Activated effector memory CD4-positive, alpha-beta T cell treated with Interleukin-2 at 50 U/mL for 16 hours (primary cell): ENCODE results near the gene IL1RAPL2.
"Not testable (repeated sequence)": the region's sequence is repeated elsewhere in the genome, so short reads cannot be mapped to it uniquely, and the experiment has no call there.

Experiments used
- DNase-seq: peaks from one replicate; pipeline ENCODE4 v3.0.0-alpha.2; 2020

Gene IL1RAPL2

DNA sequence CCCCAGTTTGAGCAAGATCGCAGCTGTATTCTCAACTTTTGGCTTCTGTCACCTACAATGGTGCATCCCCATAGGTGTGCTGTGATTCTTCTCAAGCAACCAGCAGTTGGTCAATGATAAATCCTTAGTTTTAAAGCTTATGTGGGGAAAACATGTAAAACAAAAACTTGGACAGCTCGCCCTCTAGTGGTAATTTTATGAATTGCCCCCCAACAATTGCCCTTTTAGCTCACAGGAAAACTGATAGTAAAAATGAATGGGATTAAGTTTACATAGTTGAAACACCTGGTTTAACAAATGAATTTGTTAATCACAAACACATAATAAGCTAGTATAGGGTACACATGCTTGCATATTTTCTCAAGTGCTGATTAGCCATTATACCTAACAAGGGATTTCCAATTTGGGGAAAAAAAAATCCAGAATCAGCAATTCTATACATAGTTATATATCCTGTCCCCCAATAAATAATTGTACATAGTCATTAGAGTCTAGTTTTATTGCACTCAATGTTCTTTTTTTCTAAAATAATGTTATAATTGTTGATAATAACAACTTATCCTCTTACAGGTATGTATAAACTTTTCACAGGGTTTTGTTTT is 624.4 kb downstream of the IL1RAPL2 start:
- no peak for DNase-seq

DNA sequence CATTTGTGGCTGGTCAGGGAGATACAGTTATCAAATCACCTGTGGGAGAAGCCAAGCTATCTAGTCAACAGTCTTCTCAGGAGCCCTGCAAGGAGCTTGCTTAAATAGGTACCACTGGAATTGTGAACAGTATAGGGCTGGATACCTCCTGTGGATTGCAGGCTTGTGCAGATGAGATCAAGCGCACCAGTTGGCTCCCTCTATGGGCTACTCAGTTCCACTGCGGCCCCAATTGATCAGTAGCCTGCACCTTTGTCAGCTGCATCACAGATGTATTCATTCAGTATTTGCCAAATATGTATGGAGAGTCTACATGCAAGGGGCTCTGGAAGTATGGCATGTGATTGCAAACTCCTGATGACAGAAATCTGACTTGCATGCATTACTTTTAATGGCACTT is 625.9 kb downstream of the IL1RAPL2 start:
- DNase-seq: no peak

DNA sequence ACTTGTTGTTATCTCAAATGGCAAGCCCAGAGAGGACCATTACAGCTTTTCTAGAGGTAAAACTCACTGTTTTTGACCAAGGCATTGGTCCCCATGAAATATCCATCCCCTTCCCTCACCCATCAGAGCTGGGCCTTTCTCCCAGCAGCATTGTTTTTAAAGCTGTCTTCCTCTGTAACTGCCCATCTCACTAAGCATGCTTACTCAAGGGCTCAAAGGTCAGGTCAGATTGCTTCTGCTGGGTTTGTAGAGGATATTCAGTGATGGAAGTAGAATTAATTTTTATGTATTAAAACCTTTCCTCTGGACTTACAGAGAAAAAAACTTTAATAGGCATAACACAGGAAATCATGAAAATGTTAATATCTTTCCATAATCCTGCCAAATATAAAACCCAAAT is 643.4 kb downstream of the IL1RAPL2 start:
- DNase-seq: no peak

- no peak for DNase-seq
Observed at GRCh38 chrX:105210258-105210657, 644.3 kb downstream of the IL1RAPL2 start.

DNA sequence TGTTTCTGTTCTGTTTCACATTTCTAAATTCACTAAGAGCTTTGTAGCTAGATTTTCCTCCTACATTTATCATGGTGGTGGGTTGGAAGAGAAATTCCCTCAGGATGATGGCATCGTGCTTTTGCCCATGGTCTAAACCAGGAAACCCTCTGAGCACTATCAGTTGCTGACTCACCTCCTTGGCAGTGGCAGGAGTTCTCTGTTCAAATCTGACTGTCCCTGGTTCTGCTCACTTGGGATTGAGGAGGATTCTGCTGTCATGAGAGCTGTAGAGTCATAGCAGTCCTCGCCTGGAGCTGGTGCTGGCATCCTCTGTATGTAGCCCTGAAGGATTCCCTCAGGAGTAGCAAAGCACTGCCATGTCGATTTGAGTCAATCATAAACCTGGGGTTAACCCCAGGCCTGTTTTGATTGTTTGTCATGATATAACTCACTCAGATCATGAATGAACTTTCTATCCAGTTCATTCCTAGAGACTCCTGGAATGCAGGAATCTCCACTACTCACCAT is 645.1 kb downstream of the IL1RAPL2 start:
- no peak for DNase-seq

GRCh38 chrX:105219454-105220401 is 653.7 kb downstream of the IL1RAPL2 start:
- DNase-seq: no peak

DNA sequence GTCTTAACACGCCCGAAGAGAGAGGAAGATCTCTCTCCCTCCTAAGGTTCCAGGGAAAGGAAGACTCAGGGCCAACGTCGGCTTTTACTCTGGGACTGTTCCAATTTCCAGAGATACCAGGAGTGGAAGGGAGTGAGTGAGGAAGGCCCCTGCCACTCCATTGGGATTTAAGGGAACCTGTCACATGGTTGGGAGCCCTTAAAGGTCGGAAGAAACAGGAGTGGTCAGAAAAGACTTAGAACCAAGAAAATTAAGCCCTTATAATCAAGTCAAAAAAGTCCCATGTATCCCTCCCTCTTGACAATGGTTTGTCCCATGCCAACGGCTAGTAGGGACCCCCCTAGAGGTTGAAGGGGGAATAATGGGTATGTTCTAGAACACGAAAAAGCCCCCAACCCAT is 654.6 kb downstream of the IL1RAPL2 start, which contains the start of gene TEX13A:
TSS of gene TEX13A (minus strand) at position 59 of the 400 bp plus-strand sequence. CDS start 297 bp downstream, outside the sequence.
- DNase-seq: no peak

DNA sequence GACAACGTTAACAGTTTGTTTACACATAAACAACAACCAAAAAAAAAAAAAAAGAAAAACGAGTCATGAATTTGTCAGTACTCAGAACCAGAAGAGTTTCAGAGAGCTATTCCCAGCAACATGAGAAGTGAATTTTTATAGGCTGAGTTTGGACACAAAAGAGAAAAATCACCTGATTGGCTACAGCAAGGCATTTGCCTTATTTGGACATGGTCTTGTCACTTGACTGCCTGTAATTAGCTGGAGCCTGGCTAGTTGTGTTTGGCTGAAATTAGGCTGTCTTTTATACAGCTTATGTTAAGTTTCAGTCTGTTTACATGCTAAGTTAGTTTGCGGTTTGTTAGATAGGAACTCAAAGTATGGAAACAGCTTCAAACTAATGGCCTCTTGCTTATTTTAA is 655.4 kb downstream of the IL1RAPL2 start:
- no peak for DNase-seq

DNA sequence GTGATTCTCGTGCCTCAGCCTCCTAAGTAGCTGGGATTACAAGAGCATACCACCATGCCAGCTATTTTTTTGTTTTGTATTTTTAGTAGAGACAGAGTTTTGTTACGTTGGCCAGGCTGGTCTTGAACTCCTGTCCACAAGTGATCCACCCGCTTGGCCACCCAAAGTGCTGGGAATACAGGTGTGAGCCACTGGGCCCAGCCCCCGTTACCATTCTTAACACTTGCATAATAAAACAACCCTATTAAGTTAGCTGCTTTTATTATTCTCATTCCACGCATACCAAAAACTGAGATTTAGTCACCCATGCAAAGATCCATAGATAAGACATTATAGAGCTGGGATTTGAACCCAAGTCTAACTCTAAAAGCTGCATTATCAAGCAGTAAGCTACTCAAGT is 660.5 kb downstream of the IL1RAPL2 start:
- no peak for DNase-seq

GRCh38 chrX:105228602-105229001 is 662.6 kb downstream of the IL1RAPL2 start:
- DNase-seq: no peak

GRCh38 chrX:105229146-105229545 is 663.1 kb downstream of the IL1RAPL2 start:
- no peak for DNase-seq

DNA sequence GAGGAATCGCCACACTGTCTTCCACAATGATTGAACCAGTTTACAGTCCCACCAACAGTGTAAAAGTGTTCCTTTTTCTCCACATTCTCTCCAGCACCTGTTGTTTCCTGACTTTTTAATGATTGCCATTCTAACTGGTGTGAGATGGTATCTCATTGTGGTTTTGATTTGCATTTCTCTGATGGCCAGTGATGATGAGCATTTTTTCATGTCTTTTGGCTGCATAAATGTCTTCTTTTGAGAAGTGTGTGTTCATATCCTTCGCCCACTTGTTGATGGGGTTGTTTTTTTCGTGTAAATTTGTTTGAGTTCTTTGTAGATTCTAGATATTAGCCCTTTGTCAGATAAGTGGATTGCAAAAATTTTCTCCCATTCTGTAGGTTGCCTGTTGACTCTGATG is 671.4 kb downstream of the IL1RAPL2 start:
- DNase-seq: not testable (repeated sequence)

DNA sequence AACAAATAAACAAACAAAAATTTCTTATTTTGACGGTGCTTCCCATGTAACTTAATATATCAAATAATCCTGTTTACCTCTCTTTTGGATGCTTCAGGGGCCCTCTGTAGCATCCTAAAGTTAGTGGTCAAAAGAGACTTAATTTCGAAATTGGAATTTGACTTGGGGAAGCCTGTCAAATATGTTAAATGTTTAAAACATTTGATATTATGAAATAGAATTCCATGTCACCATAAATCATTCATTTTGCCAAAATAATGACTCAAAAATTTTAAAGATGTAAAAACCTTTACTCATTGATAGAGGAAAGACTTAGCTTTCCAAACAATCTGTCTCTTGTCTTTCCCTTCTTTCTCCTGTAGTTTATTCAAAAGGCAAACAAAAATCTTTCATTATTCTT is 675.1 kb downstream of the IL1RAPL2 start:
- no peak for DNase-seq

- no peak for DNase-seq
Observed at GRCh38 chrX:105260291-105261043, 694.5 kb downstream of the IL1RAPL2 start.

DNA sequence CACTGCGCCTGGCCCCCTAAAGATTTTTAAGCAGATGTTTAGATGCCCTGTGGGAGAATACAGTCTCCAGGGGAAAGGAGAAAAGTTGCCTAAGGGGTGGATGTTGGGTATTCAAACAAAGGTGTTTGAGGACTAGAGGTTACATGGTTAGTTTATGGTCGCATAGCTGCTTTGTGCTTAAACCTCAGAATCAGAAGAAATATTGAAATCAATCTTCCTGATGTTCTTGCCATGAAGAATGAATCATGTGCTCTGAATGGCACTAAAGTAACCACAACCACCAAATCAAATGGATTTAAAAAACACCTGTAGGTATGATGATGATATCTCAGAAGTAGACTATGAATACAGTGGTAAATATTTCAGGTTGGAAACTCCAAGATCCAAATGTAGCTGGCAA is 697.2 kb downstream of the IL1RAPL2 start:
- DNase-seq: no peak

DNA sequence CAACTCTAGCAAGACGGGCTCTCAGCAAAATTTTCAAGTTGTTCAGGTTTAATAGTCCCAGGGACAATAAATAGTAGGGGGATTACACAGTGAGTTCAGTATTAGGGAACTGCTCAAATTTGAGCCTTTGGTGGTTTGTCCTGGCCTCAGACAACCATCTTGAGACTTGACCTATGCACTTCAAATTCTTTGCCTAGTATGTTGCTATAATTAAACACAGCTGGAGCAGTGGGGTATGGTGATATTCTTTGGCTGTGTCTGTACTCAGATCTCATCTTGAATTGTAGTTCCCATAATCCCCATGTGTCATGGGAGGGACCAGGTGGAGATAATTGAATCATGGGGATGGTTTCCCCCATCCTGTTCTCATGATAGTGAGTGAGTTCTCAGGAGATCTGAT is 697.8 kb downstream of the IL1RAPL2 start:
- no peak for DNase-seq

- no peak for DNase-seq
Observed at GRCh38 chrX:105265093-105265492, 699.1 kb downstream of the IL1RAPL2 start.

DNA sequence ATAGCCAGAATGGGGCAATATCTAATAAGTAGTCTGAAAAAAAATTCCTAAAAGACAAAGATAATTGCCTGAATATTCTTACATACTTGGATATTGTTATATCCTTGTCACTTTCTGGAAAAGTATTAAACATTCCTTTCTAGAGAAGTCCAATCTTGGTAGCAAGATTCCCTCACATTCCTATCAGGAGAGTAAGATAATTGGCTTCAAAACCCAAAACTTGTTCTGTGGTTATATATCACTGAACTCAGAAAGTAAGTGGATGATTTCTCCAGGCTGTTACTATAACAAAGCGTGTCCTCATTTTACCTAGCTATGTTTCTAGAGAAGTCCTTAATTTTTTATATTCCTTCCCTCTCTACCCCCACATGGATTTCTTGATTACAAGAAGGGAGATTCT is 700.5 kb downstream of the IL1RAPL2 start:
- DNase-seq: no peak

DNA sequence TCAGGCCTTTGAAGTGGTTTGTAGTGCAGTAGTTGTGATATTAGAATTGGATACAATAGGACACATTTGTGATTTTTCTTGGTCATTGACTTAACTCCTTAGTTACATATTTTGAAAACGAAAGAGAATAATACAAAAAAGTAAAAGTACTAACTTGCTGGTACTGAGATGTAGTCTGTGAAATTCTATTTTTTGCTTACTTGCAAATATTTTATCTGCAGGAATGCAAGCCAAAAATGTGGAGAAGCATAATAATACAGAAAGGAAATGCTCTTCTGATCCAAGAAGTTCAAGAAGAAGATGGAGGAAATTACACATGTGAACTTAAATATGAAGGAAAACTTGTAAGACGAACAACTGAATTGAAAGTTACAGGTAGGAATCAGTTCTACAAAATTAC is 701.2 kb downstream of the IL1RAPL2 start:
- DNase-seq: no peak

GRCh38 chrX:105269386-105269785 is 703.4 kb downstream of the IL1RAPL2 start:
- DNase-seq: no peak

- no peak for DNase-seq
Observed at GRCh38 chrX:105273326-105273725, 707.3 kb downstream of the IL1RAPL2 start.

DNA sequence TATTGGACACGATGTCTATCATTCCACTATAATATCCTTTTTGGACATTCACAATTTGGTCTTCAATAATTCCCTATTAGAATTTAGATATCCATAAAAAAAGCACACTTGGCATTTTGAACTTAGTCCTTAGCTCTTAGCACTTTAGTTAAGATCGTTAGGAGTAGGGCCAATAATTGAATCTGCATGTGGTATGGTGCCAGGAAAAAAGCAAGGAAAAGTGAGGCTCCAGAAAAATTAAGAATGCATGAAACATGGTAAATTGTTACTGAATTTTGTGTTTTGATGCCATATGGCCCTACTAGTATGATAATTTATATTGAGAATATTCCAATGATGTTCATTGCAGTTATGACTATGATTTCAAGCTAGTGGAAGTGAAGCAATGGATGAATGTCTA is 708.1 kb downstream of the IL1RAPL2 start:
- DNase-seq: no peak

GRCh38 chrX:105277132-105277531 is 711.1 kb downstream of the IL1RAPL2 start:
- no peak for DNase-seq
